Neural cell (in vitro differentiated cells): ENCODE data around the gene AEBP2. TPM values are rescaled to one million over a fixed set of nuclear protein-coding genes. Genes with fewer than 3 reads are reported as not detected.

Experiments used
- H2AFZ ChIP-seq: fragments of 200-600, 300-800 bp; sonication (generic), shearing (Covaris generic); 2 replicates; pipeline ENCODE4 v1.6.0; 2014; ENCODE audit warnings: low read depth, mild to moderate bottlenecking, antibody characterized with exemption, low read length, moderate library complexity
- H3F3A ChIP-seq: fragments of 200-600 bp; shearing (Covaris generic); 2 replicates; pipeline ENCODE4 v1.6.1; 2016; ENCODE audit warnings: mild to moderate bottlenecking, moderate library complexity, mixed read lengths, antibody characterized with exemption, low read length; ENCODE audit not compliant: insufficient read depth, poor library complexity, severe bottlenecking
- H3K27ac ChIP-seq: fragments of 200-600, 300-800 bp; sonication (generic), shearing (Covaris generic); 2 replicates; pipeline ENCODE4 v1.5.1; 2014; ENCODE audit warnings: mild to moderate bottlenecking, low read length, moderate library complexity
- H3K27me3 ChIP-seq: fragments of 300-800, 200-600 bp; sonication (generic), shearing (Covaris generic); 2 replicates; pipeline ENCODE4 v1.6.0; 2014; ENCODE audit warnings: mild to moderate bottlenecking, low read depth, low read length, moderate library complexity; ENCODE audit not compliant: insufficient read depth
- H3K36me3 ChIP-seq: fragments of 300-800, 200-600 bp; sonication (generic), shearing (Covaris generic); 2 replicates; pipeline ENCODE4 v1.5.1; 2014; ENCODE audit warnings: mild to moderate bottlenecking, antibody characterized with exemption, low read length, moderate library complexity; ENCODE audit not compliant: insufficient read depth
- H3K4me2 ChIP-seq: fragments of 300-800, 200-600 bp; sonication (generic), shearing (Covaris generic); 2 replicates; pipeline ENCODE4 v1.6.0; 2014; ENCODE audit warnings: mild to moderate bottlenecking, low read length
- H3K4me3 ChIP-seq: fragments of 300-800, 200-600 bp; sonication (generic), shearing (Covaris generic); 2 replicates; pipeline ENCODE4 v1.5.1; 2014; ENCODE audit warnings: mild to moderate bottlenecking, low read length, moderate library complexity
- H3K79me2 ChIP-seq: fragments of 200-600 bp; shearing (Covaris generic); replicated peaks from 2 replicates; pipeline ENCODE4 v1.6.0; 2014; ENCODE audit warnings: mild to moderate bottlenecking, low read length, moderate library complexity; ENCODE audit not compliant: insufficient read depth
- H3K9ac ChIP-seq: fragments of 300-800, 200-600 bp; sonication (generic), shearing (Covaris generic); 2 replicates; pipeline ENCODE4 v1.6.1; 2016; ENCODE audit warnings: mild to moderate bottlenecking, low read length, mixed read lengths
- H3K9me2 ChIP-seq: fragments of 200-600 bp; shearing (Covaris generic); 2 replicates; pipeline ENCODE4 v1.6.1; 2016; ENCODE audit warnings: mild to moderate bottlenecking, low read length, mixed read lengths; ENCODE audit not compliant: insufficient read depth
- H3K9me3 ChIP-seq: fragments of 200-600, 300-800 bp; sonication (generic), shearing (Covaris generic); 2 replicates; pipeline ENCODE4 v1.6.1; 2016; ENCODE audit warnings: mild to moderate bottlenecking, mixed run types, low read length, moderate library complexity, mixed read lengths
- H4K20me1 ChIP-seq: fragments of 200-600 bp; shearing (Covaris generic); 2 replicates; pipeline ENCODE4 v1.6.1; 2016; ENCODE audit warnings: mild to moderate bottlenecking, mixed run types; ENCODE audit not compliant: insufficient read depth
- CTCF ChIP-seq: fragments of 450-650 bp; IDR thresholded peaks from 2 replicates; pipeline ENCODE4 v1.5.1; 2014; ENCODE audit warnings: antibody characterized with exemption, mild to moderate bottlenecking, moderate library complexity; ENCODE audit not compliant: poor library complexity, severe bottlenecking
- EP300 ChIP-seq: fragments of 450-650 bp; conservative IDR thresholded peaks from 2 replicates; pipeline ENCODE4 v1.6.1; 2014; ENCODE audit warnings: antibody characterized with exemption, mild to moderate bottlenecking, moderate library complexity; ENCODE audit not compliant: poor library complexity, severe bottlenecking
- EZH2 ChIP-seq: fragments of 200-600, 300-800 bp; shearing (Covaris generic), sonication (generic); IDR thresholded peaks from 2 replicates; pipeline ENCODE4 v1.6.1; 2014; ENCODE audit warnings: antibody characterized with exemption, low read length, borderline replicate concordance, mild to moderate bottlenecking; ENCODE audit not compliant: insufficient read depth, poor library complexity, severe bottlenecking
- MXI1 ChIP-seq: fragments of 450-650 bp; conservative IDR thresholded peaks from 2 replicates; pipeline ENCODE4 v1.6.1; 2014; ENCODE audit warnings: antibody characterized with exemption, mild to moderate bottlenecking; ENCODE audit not compliant: poor library complexity, severe bottlenecking
- POLR2AphosphoS5 ChIP-seq: IDR thresholded peaks from 2 replicates; pipeline ENCODE4 v1.6.1; 2012
- RAD21 ChIP-seq: fragments of 450-650 bp; conservative IDR thresholded peaks from 2 replicates; pipeline ENCODE4 v1.6.1; 2014; ENCODE audit warnings: antibody characterized with exemption, mild to moderate bottlenecking, moderate library complexity
- REST ChIP-seq: IDR thresholded peaks from 2 replicates; pipeline ENCODE4 v1.6.1; 2012; ENCODE audit warnings: borderline replicate concordance
- SMC3 ChIP-seq: fragments of 450-650 bp; conservative IDR thresholded peaks from 2 replicates; pipeline ENCODE4 v1.6.1; 2014; ENCODE audit warnings: antibody characterized with exemption, mild to moderate bottlenecking, moderate library complexity; ENCODE audit not compliant: poor library complexity
- TAF1 ChIP-seq: IDR thresholded peaks from 2 replicates; pipeline ENCODE4 v1.6.1; 2012; ENCODE audit warnings: low read depth
- polyA plus RNA-seq: library from polyadenylated mRNA; depleted of rRNA; stranded (reverse); fragments of >200 nt; gene quantifications from 2 replicates; pipeline ENCODE4 v1.2.3, GENCODE V29; 2014

AEBP2 gene
- polyA plus RNA-seq, 1 donor from 2014 or later, result 20.5 TPM

GRCh38 chr12:19542606-19543005, 103.3 kb downstream of the AEBP2 start:
- H3K9ac ChIP-seq, result no peak overlapping the region
- no peaks in the 10 kb centered on the region for H3K9me2 ChIP-seq
- no peaks in the 10 kb centered on the region for H3K27me3 ChIP-seq
- no peak overlapping the region for H2AFZ ChIP-seq
- H3K27ac ChIP-seq, result no peak overlapping the region
- no peaks in the 10 kb centered on the region for H4K20me1 ChIP-seq
- H3K36me3 ChIP-seq, result no peaks in the 10 kb centered on the region
- no peak overlapping the region for H3K4me3 ChIP-seq
- no peaks in the 10 kb centered on the region for H3K79me2 ChIP-seq
- no peaks in the 10 kb centered on the region for H3F3A ChIP-seq
- no peaks in the 10 kb centered on the region for H3K9me3 ChIP-seq
- H3K4me2 ChIP-seq, result no peak overlapping the region
- TF ChIP-seq POLR2AphosphoS5 (no peak), RAD21 (no peak), REST (no peak), SMC3 (no peak), TAF1 (no peak), EZH2 (no peak), EP300 (no peak), CTCF (no peak), MXI1 (no peak)

- Histone ChIP-seq H3K9ac (no peak overlapping the region), H3K27me3 (no peaks in the 10 kb centered on the region), H3K4me3 (no peak overlapping the region), H3K27ac (no peak overlapping the region), H3F3A (no peaks in the 10 kb centered on the region), H2AFZ (no peak overlapping the region), H4K20me1 (no peaks in the 10 kb centered on the region), H3K4me2 (no peak overlapping the region), H3K79me2 (no peaks in the 10 kb centered on the region), H3K9me2 (no peaks in the 10 kb centered on the region), H3K36me3 (no peaks in the 10 kb centered on the region), H3K9me3 (no peaks in the 10 kb centered on the region)
- TF ChIP-seq EZH2, result no peak
- TF ChIP-seq EP300, result no peak
Measured at GRCh38 chr12:19544353-19544752, 105.1 kb downstream of the AEBP2 start.

GRCh38 chr12:19545301-19545700, 106.0 kb downstream of the AEBP2 start:
- Histone ChIP-seq H3K79me2 (no peaks in the 10 kb centered on the region), H3K4me3 (no peak overlapping the region), H3K27me3 (no peaks in the 10 kb centered on the region), H3K9me3 (no peaks in the 10 kb centered on the region), H3K9ac (no peak overlapping the region), H3K4me2 (no peak overlapping the region), H3K27ac (no peak overlapping the region), H3K9me2 (no peaks in the 10 kb centered on the region), H3K36me3 (no peaks in the 10 kb centered on the region), H4K20me1 (no peaks in the 10 kb centered on the region), H2AFZ (no peak overlapping the region), H3F3A (no peaks in the 10 kb centered on the region)
- no peak for TF ChIP-seq EP300
- no peak for TF ChIP-seq EZH2
- TF ChIP-seq MXI1, result no peak
